ENCODE results near the gene WDFY3.

Gene WDFY3

GRCh38 chr4:84964995-84965552 lies 1.4 kb downstream of the WDFY3 start:
- Mint-ChIP-seq H3K27me3 (peaks cover 41% of the 10 kb centered on the region), H3K4me3 (no peak overlapping the region), H3K36me3 (no peaks in the 10 kb centered on the region), H3K27ac (no peak overlapping the region), H3K4me1 (peaks cover 10% of the 10 kb centered on the region), H3K9me3 (no peaks in the 10 kb centered on the region)
- CTCF ChIA-PET, result no interaction called here
- DNase-seq, result no peak

- Mint-ChIP-seq H3K4me3 (no peak overlapping the region), H3K27me3 (peaks cover 31% of the 10 kb centered on the region), H3K27ac (no peak overlapping the region), H3K36me3 (no peaks in the 10 kb centered on the region), H3K4me1 (peaks cover 8% of the 10 kb centered on the region), H3K9me3 (no peaks in the 10 kb centered on the region)
- CTCF ChIA-PET, result interaction anchor here (2.0 kb wide), 1 partner anchor 9 kb away, joined by 8 read pairs; no protein-coding TSS in a partner anchor
- DNase-seq, result no peak
Measured at GRCh38 chr4:84962102-84962501, 4.4 kb downstream of the WDFY3 start.

DNA sequence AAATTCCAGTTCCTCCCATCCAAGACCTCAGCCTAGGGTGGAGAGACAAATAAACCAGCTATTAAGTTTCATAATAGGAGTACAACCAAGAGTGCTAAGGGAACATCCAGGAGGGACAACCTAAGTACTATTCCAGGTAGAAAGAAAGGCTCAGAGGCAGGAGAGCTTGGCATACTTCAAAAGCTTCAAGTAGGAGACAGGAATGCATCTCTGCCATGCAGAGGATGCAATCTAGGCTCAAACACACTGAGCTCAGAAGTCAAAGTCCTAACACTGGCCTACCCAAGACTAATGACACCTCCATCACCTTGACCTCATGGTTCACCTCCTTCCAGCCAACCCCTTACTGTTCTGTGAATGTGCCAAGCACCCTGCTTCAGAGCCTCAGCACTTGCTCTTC lies 8.1 kb downstream of the WDFY3 start:
- CTCF ChIA-PET, result no interaction called here
- Mint-ChIP-seq H3K27me3 (peaks cover 5% of the 10 kb centered on the region), H3K4me1 (no peaks in the 10 kb centered on the region), H3K27ac (no peak overlapping the region), H3K4me3 (no peak overlapping the region), H3K36me3 (no peaks in the 10 kb centered on the region), H3K9me3 (no peaks in the 10 kb centered on the region)
- DNase-seq, result no peak

- Mint-ChIP-seq H3K27me3 (no peaks in the 10 kb centered on the region), H3K4me3 (no peak overlapping the region), H3K4me1 (no peaks in the 10 kb centered on the region), H3K9me3 (no peaks in the 10 kb centered on the region), H3K27ac (no peak overlapping the region), H3K36me3 (no peaks in the 10 kb centered on the region)
- CTCF ChIA-PET, result no interaction called here
- DNase-seq, result no peak
Measured at GRCh38 chr4:84957514-84958420, 8.7 kb downstream of the WDFY3 start.

GRCh38 chr4:84956014-84956413 lies 10.5 kb downstream of the WDFY3 start:
- CTCF ChIA-PET, result no interaction called here

DNA sequence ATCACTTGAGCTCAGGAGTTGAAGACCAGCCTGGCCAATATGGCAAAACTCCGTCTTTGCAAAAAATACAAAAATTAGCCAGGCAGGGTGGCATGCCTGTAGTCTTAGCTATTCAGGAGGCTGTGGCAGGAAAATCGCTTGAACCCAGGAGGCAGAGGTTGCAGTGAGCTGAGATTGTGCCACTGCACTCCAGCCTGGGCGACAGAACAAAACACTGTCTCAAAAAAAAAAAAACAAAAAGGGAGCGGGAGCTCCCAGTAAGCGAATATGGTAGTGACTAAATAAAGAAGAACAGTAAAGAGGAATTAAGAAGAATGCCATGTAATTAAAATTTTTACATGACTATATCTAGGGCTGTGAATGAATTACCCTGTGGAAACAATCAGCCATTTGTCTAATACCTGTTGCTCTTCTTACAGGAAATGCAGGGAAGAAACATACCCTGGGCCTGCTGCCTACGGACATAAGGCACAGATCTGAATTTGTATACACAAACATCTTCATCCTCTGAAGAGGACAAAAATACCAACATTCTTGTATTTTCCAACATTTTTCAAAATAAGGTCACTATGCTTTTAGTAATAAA lies 11.4 kb downstream of the WDFY3 start:
- Mint-ChIP-seq H3K27ac (no peak overlapping the region), H3K9me3 (no peaks in the 10 kb centered on the region), H3K4me1 (no peaks in the 10 kb centered on the region), H3K27me3 (no peaks in the 10 kb centered on the region), H3K36me3 (no peaks in the 10 kb centered on the region), H3K4me3 (no peak overlapping the region)
- no peak for DNase-seq
- CTCF ChIA-PET, result interaction anchor here (0.7 kb wide), 1 partner anchor 46 kb away, joined by 3 read pairs; no protein-coding TSS in a partner anchor

More at GRCh38 chr4:84956014-84956413, 10.5 kb downstream of the WDFY3 start:
- no peak for DNase-seq
- Mint-ChIP-seq H3K27ac (no peak overlapping the region), H3K4me1 (no peaks in the 10 kb centered on the region), H3K9me3 (no peaks in the 10 kb centered on the region), H3K27me3 (no peaks in the 10 kb centered on the region), H3K36me3 (no peaks in the 10 kb centered on the region), H3K4me3 (no peak overlapping the region)

DNA sequence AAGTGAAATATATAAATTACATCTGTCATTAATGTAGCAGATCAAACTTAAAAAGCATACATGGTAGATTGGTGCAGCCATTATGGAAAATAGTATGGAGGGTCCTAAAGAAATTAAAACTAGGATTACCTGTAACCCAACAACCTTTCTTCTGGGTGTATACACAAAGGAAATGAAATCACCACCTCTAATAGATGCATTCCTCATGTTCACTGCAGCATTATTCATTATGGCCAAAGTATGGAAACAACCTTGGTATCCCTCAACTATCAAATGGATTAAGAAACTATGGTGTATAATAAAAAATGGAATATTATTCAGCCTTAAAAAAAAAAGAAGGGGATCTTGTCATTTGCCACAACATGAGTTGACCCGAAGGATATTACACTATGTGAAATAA lies 13.7 kb downstream of the WDFY3 start:
- Mint-ChIP-seq H3K4me1 (no peaks in the 10 kb centered on the region), H3K27me3 (no peaks in the 10 kb centered on the region), H3K27ac (no peak overlapping the region), H3K4me3 (no peak overlapping the region), H3K36me3 (no peaks in the 10 kb centered on the region), H3K9me3 (no peaks in the 10 kb centered on the region)
- CTCF ChIA-PET, result interaction anchor here (0.7 kb wide), 1 partner anchor 63 kb away, joined by 3 read pairs; no protein-coding TSS in a partner anchor
- DNase-seq, result no peak

DNA sequence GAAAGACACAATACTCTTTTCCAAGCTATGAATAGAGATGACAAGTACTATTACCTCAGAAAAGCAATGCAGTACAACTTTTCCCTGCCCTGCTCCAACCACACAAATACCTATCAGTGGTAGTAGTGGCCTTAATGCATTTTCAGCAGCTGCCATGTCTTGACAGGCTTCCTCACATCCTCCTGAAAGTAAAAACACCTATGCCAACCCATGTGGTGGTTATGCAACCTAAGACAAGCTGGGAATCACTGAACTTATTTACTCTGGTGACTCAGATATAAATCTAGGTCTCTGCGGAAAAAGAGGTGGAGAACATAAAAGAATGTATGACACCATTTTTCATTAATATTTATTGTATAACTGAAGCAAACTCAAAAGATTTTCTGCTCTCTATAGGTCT lies 14.5 kb downstream of the WDFY3 start:
- DNase-seq, result no peak
- no peaks in the 10 kb centered on the region for H3K9me3 Mint-ChIP-seq
- H3K27ac Mint-ChIP-seq, result no peak overlapping the region
- H3K27me3 Mint-ChIP-seq, result no peaks in the 10 kb centered on the region
- CTCF ChIA-PET, result interaction anchor here (0.7 kb wide), 1 partner anchor 63 kb away, joined by 3 read pairs; no protein-coding TSS in a partner anchor
- H3K36me3 Mint-ChIP-seq, result no peaks in the 10 kb centered on the region
- no peak overlapping the region for H3K4me3 Mint-ChIP-seq
- H3K4me1 Mint-ChIP-seq, result no peaks in the 10 kb centered on the region

DNA sequence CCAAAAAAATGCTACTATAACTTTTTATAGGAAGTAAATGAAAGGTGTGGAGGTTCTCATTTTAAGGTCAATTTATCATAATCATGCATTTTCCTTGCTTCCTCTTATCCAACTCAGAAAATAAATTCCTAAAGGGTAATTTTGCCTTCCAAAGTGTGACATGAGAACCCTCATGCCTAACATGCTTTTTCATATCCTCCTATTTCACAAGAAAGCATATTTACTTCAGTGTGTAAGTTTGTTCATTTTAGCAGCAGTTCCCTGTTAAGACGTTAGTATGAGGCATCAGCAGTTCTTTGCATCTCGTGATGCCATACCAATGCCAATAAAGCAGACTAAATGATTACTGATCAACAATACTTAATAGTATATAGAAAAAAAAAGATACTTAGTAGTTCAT lies 18.4 kb downstream of the WDFY3 start:
- CTCF ChIA-PET, result interaction anchor here (0.6 kb wide), 1 partner anchor 783 kb away, joined by 3 read pairs; no protein-coding TSS in a partner anchor
- no peak for DNase-seq
- no peaks in the 10 kb centered on the region for H3K9me3 Mint-ChIP-seq
- H3K27me3 Mint-ChIP-seq, result no peaks in the 10 kb centered on the region
- no peaks in the 10 kb centered on the region for H3K4me1 Mint-ChIP-seq
- no peak overlapping the region for H3K4me3 Mint-ChIP-seq
- H3K27ac Mint-ChIP-seq, result no peak overlapping the region
- no peaks in the 10 kb centered on the region for H3K36me3 Mint-ChIP-seq

- H3K27ac Mint-ChIP-seq, result no peak overlapping the region
- no peak for DNase-seq
- no peaks in the 10 kb centered on the region for H3K36me3 Mint-ChIP-seq
- H3K27me3 Mint-ChIP-seq, result no peaks in the 10 kb centered on the region
- no peaks in the 10 kb centered on the region for H3K4me1 Mint-ChIP-seq
- no peak overlapping the region for H3K4me3 Mint-ChIP-seq
- CTCF ChIA-PET, result no interaction called here
- peaks cover 2% of the 10 kb centered on the region for H3K9me3 Mint-ChIP-seq
Measured at GRCh38 chr4:84944947-84945346, 21.5 kb downstream of the WDFY3 start.

DNA sequence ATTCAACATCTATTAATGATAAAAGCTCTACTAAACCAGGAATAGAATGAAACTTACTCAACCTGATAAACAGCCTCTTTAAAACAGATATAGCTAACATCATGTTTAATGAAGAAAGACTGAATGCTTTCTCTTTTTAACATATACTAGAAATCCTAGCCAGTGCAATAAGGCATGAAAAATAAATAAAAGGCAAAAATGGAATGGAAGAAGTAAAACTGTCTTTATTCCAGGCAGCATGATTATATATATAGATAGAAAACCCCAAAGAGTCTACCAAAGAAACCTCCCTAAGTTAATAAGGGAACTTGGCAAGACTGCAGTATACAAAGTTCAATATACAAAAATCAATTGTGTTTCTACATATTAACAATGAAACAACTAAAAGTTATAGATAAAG lies 25.5 kb downstream of the WDFY3 start:
- no peak for DNase-seq
- H3K4me1 Mint-ChIP-seq, result no peaks in the 10 kb centered on the region
- H3K9me3 Mint-ChIP-seq, result peaks cover 2% of the 10 kb centered on the region
- H3K36me3 Mint-ChIP-seq, result no peaks in the 10 kb centered on the region
- H3K4me3 Mint-ChIP-seq, result no peak overlapping the region
- H3K27me3 Mint-ChIP-seq, result no peaks in the 10 kb centered on the region
- no peak overlapping the region for H3K27ac Mint-ChIP-seq
- CTCF ChIA-PET, result no interaction called here

DNA sequence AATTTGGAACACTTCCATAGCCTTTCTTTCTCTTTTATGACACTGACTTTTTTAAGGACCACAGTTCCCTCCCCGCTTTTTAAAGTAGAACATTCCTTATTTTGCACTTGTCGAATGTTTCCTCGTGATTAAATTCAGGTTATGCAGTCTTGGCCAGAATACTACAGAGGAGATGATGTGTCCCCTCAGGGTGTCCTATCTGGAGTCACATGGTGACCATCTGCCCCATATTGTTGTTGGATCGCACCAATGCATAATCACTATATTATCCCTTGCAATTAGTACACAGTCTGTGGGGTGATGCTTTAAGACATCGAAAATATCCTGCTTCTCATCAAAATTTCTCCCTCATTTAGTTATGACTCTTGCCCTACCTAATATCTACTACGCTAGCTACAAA lies 27.4 kb downstream of the WDFY3 start:
- no peak for DNase-seq
- no peaks in the 10 kb centered on the region for H3K36me3 Mint-ChIP-seq
- H3K27me3 Mint-ChIP-seq, result no peaks in the 10 kb centered on the region
- no peaks in the 10 kb centered on the region for H3K4me1 Mint-ChIP-seq
- H3K27ac Mint-ChIP-seq, result no peak overlapping the region
- no peak overlapping the region for H3K4me3 Mint-ChIP-seq
- peaks cover 2% of the 10 kb centered on the region for H3K9me3 Mint-ChIP-seq
- CTCF ChIA-PET, result no interaction called here

GRCh38 chr4:84938316-84938715 lies 28.2 kb downstream of the WDFY3 start:
- no peak overlapping the region for H3K4me3 Mint-ChIP-seq
- DNase-seq, result no peak
- H3K27me3 Mint-ChIP-seq, result no peaks in the 10 kb centered on the region
- CTCF ChIA-PET, result no interaction called here
- H3K27ac Mint-ChIP-seq, result no peak overlapping the region
- H3K9me3 Mint-ChIP-seq, result peaks cover 2% of the 10 kb centered on the region
- H3K36me3 Mint-ChIP-seq, result no peaks in the 10 kb centered on the region
- no peaks in the 10 kb centered on the region for H3K4me1 Mint-ChIP-seq

DNA sequence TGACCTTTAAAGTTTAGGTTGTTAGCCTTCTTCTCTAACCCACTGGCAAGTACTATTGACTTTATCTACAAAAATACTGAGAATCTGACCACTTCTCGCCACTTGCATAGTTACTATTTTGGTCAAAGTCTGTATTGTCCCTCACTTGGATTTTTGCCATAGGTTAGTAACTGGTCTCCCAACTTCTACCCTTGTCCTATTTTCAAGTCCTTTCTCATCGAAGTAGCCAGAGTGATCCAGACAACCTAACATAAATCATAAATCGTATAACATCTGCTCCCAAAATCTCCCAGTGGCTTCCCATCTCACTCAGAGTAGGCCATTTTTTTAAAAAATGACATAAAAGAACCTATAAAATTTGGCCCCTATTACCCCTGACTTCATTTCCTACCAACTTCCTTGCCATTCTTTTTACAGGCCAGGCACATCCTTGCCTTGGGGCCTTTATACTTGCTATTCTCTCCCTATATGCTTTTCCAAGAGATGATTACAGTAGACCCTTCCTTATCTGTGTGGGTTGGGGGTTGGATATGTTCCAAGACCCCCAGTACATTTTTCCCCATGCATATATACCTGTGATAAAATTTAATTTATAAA lies 29.0 kb downstream of the WDFY3 start:
- no peak overlapping the region for H3K4me3 Mint-ChIP-seq
- no peak for DNase-seq
- H3K4me1 Mint-ChIP-seq, result no peaks in the 10 kb centered on the region
- H3K27ac Mint-ChIP-seq, result no peak overlapping the region
- no peaks in the 10 kb centered on the region for H3K27me3 Mint-ChIP-seq
- peaks cover 2% of the 10 kb centered on the region for H3K9me3 Mint-ChIP-seq
- CTCF ChIA-PET, result no interaction called here
- no peaks in the 10 kb centered on the region for H3K36me3 Mint-ChIP-seq

Measured in activated naive CD4-positive, alpha-beta T cell treated with anti-CD3 and anti-CD28 coated beads, Interleukin-2, amount 10 ng/mL, durations not matched to agents 7 days and 5 days (primary cell).